NCI-H69 (cell line): ENCODE data around the gene PARP12.

Source experiments
- DNase-seq: peaks from one replicate; lab custom pipeline; 2025; lab: John Stamatoyannopoulos, UW

Gene PARP12

DNA sequence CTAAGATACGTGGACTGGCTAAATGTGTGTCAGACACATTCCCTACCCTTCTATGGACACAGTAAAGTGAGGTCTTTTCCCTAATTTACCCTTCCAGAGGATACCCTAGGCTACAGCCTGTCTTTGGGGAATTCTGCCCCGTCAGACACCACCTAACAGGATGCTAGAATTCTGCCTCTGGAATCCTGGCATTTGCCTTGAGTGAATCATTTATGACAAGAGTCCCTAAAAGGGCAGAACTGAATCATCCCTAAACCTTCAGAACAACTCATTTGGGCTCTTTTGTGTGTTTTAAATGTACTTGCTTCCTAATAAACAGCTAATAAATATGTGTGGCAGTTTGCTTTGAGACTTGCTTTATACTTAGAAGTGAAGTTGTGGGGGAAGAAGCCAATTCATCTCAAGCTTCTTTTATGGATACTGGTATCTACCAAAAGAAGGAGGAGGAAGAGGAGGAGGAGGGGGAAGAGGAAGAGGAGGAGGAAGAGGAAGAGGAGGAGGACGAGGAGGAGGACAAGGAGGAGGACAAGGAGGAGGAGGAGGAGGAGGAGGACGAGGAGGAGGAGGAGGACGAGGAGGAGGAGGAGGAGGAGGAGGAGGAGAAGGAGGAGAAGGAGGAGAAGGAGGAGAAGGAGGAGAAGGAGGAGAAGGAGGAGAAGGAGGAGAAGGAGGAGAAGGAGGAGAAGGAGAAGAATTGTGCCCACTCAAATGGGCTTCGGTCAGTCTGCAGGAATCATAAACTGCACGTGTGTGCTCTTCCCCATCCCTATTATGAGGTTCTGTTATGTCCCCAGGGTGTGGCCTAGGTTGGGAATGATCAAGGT, 27.1 kb downstream of the PARP12 start:
- DNase-seq: no peak

DNA sequence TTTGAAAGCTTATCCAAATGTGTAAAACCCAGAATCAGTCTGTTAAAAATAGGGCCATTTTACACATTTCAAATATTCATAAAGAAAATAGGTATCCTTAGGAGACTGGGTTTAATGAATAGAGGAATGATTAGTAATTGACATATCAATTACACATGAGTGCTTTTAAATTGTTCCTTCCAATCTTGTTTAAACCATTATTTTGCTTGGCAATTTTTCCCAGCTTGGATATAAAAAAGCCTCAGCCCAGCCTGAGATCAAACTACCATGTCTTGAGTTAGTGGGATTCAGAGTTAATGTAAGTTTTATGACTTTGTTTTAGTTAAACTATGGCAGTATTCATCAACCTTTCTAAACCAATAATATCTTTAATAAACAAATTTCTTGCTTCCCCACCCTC, 28.3 kb downstream of the PARP12 start:
- peak; percentile 43 for DNase-seq

DNA sequence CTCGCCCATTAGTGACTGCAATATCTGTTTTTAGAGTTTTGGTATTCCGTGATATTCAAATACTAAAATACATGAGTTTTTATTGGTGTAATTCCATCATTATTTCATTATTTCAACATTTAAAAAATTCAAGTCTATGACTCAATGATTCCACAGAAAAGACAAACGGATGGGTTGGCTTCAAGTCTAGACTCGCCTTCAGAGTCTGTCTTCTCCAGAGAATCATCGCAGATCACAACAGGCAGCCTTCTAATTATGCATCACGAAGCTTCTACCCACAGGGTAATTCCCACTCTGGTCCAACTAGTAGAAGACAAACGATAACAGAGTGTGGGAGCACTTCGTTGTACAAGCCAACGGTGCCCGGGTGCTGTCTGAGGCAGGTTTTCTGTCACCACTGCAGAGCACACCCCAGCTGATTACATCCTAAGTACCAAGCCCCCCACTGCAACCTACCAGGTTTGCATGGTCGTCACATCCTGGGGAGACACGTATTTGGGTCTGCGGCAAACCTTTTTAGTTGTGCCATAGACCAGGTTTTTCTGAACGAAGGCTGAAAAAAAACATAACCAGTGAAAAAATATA, 28.9 kb downstream of the PARP12 start:
- DNase-seq: no peak

DNA sequence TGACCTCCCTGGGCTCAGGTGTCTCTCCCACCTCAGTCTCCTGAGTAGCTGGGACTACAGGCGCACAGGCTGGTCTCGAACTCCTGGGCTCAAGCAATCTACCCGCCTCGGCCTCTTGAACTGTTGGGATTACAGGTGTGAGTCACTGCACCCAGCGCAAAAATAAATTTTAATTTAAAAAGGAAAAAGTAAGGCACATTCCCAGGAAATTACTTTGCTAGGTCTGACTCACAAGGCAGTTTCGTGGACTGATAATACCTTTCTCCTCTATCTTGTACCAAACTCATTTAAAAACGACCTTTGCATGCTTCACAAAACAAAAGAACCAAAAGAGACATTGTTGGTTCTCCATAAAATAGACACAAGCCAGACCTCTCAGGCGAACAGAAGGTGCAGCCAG, 29.7 kb downstream of the PARP12 start:
- no peak for DNase-seq

DNA sequence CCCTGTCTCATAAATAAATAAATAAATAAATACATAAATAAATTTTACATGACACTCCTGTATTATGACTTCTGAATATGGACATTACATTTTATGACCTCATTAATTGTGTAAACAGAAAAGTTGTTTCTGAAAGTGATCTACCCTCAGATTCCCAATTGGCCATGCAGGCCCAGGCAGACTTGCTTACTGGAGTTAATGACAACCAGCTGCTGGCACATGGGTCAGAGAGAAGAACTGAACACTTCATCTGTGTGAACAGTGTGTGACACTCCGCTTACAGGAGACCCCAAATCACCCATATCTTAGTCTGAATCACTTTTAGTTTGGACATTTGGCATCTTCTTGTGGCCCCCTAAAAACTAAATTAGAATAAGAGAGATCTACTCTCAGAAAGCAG, 31.4 kb downstream of the PARP12 start:
- DNase-seq: no peak

DNA sequence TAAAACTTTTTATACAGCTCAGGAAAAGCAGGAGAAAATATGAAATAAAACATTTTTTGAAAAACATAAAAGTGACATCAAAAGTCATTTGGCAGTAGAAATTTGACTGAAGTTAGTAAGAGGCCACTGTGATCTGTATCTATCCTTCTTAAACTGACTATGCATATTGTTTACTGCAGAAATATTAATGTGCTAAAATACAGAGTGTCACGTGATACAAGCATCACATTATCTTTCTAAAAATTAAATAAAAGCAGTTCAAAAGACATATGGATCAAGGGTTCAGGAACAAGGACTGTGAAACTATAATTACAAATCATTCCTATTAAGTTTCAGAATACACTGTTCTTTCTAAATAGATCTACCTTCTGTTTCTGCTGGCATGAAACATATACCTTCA, 33.7 kb downstream of the PARP12 start:
- no peak for DNase-seq

DNA sequence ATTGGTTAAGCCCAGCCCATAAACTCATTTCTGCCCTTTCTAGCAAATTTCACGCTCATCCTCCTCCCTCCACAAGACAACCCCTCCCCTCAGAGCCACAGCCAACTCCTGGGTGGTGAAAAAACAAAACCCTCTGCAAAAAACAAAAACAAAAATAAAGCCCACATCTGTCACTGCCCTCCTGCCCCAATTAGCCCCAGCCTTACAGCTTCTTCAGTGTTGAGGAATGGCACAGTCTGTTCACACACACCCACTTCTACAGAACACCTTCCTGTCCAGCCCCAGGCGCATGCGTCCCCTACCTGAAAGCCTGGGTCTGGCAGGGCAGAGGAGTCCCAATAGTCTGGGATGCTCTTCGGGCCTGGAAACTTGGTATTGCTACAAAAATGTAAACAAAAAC, 34.4 kb downstream of the PARP12 start:
- DNase-seq: no peak

DNA sequence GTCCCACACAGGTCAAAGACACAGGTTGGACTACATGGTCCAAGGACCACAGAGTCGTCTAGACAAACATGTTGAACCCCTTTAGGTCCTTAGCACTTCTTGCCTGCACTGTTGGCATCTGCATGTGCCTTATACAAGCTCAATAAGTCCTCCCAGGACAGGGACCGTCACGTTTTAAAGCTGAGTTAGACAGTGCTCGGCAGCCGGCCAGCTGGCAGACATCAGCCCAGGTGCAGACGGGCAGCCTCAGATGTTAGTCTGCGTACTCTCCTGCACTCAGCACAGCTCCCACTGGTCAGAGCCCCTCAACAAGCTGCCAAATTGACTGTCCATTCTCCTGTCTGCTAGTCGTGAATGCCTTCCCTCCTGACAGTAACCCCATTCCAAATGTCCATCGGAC, 34.9 kb downstream of the PARP12 start:
- peak; percentile 18 for DNase-seq

DNA sequence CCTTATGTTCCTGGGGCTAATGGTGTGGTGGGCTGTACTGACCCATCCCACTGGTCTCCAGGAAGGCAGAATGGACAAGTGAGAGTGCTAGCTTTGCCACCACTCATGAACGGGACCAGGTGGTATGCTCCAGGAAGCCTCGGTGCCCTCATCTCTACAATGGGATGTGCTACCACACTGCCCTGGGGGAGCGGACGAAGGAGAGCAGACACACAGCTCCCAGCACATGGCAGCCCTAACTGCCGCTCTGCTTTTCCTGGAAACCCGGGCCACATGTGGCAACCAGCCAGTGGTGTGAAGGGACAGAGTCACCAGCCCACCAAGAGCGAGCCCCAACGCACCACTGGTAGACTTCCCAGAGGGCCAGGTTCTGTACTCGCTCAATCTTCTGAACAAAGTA, 35.8 kb downstream of the PARP12 start:
- no peak for DNase-seq

DNA sequence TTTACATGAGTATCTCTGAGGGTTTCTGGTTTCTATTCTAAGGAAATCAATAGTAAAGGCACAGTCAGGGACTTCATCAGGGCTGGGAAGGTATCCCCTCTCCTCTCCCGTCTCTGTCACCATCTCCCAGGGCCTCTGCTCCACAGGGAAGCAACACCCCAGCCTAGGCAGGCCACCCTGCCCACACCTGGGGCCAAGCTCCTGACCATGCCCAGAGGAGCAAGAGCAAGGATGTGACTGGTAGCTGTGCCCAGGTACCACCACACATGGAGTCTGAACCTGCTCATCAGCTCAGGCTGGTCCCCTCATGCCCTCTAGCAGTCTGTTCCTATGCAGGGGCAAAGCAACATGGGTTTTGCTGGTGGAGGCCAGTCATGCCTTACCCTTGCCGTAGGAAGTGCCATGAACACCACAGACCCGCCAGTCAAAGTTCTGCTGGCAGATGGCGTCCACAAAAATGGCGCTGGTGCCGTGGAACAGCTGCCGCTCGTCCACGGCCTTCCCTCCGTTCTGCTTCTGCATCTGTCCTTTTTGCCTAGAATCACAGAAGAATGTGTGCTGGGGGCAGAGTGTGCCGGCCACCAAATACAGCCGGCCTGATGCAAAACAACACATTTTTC, 36.8 kb downstream of the PARP12 start:
- DNase-seq: no peak

DNA sequence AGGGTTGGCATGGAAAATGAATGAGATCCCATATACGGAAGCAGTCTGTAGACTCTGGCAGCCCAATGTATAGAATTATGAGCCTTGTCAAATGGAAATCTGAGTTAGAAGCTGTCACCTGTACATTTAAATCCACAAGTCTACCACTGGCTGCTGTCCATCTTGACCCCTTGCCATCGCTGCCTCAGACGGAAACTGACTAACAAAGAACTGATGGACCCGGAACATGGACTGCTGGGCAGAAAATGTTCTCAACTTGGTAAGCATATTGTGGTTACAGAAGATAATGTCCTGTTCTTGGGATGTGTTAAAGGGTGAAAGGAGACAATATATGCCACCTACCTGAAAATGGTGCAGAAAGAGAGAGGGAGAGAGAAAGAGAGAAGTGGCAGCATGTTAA, 37.5 kb downstream of the PARP12 start:
- no peak for DNase-seq

DNA sequence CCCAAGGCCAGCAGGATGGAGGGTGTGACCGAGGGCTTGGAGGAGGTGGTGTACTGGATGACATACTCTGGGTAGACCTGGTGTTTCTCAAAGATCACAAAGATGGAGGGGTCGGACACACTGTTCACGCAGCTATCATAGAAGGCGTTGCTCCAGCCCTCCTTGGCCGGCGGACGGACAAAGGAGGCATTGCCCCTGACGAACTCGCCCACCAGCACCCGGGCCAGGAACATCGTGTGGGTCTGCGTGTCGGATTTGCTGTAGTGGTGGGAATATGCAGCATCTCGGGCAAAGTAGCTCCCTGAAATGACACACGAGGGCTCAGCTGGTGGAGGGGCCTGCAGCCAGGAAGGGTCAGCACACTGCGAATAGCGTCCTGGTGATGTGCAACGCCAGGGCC, 38.2 kb downstream of the PARP12 start:
- no peak for DNase-seq

DNA sequence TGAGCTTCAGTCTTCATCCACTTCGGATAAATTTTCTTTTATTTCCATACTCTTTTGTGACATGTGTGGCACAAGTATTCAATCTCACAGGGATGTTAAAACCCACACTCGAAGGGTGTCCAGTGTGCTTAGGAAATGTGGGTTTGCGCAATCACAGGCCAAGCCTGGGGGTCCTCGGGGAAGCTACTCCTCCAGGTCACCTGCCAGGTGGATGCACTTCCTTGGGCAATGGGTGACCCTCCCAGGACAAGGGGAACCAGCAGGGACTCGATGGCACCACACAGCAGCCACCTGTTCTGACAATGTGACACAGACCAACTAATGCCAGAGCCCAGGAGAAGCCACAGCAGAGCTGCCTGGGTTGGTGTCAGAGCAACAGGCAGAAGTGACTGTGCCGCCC, 39.0 kb downstream of the PARP12 start:
- DNase-seq: no peak

DNA sequence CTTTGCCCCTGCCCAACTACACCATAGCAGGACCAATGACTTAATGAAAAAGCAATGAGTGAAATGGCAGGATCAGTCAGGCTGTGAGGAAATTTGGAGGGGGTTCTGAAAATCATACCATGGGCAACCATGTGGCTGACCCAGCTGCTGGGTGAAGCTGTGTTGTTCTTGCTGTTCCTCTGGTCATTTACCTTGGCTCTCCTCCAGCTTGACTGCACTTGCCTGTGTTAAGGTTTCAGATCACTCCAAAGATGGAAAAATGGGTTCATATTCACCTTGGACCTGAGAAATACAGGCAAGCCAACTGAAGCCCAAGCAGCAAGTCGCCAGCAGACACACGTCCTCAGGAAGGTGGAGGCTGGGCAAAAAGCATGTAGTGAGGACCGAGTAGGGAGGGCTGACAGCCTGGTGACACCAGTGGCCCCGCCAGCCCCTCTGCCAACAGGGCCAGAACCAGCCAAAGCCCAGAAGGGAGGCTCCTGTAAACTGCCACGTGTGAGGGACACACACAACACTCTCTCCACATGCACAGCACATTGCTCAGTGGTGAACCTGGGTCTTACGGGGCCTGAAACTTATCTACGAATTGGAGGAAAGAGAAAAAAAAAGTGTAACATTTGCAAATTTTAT, 40.1 kb downstream of the PARP12 start:
- peak; percentile 32 for DNase-seq

DNA sequence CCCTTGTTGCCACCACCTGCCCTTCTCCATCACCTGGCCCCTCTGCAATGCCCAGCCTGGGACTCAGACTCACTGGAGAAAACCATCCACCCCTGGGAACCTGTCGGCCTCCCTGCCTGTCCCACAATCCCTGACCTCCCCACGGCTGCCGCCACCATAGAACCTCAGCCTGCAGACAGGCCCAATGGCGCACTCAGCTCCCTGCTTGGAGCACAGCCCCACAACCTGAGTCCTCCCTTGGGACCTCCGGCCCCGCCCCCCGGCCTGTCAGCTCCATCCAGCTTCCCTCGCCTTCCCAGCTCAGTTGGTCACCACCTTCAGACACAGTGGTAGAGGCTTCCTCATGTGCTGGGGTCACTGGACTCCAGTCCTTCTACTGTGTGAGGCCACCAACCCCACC, 41.1 kb downstream of the PARP12 start:
- DNase-seq: no peak

DNA sequence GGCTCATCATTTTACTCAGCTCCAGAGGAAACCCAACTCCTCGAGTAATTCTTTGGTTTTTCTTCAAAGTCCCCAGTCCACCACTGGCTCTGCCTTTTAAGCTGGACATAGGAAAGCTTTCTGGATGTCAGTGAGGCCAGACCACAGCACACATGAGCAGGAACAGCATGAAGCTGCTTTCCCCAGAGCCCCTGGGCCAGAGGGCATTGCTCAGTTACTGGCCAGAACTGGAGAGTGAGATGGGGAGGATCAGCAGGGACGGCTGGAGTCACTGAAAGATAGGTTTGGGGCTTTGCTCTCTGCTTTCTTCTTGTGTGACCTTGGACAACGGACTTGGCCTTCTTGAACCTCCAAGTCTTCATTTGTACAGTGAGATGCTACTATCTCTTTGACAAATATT, 43.1 kb downstream of the PARP12 start:
- no peak for DNase-seq

DNA sequence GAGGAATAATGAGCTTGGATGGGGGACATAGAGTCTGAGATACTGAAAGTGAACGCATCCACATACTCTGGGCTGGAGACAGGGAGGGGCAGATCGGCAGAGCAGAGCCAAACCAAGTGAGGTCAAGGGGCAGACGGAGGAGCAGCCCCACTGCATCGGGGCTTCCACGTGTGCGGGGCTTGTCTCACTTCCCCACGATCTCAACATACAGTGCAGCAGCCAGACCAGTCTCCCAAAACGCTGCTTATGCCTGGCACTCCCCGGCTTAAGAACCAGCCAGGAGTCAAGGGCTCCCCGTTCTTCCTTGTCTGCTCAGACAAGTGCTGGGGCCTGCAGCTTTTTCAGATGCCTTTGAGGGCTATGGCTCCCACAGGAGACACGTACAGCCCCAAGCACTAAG, 43.6 kb downstream of the PARP12 start:
- DNase-seq: no peak

DNA sequence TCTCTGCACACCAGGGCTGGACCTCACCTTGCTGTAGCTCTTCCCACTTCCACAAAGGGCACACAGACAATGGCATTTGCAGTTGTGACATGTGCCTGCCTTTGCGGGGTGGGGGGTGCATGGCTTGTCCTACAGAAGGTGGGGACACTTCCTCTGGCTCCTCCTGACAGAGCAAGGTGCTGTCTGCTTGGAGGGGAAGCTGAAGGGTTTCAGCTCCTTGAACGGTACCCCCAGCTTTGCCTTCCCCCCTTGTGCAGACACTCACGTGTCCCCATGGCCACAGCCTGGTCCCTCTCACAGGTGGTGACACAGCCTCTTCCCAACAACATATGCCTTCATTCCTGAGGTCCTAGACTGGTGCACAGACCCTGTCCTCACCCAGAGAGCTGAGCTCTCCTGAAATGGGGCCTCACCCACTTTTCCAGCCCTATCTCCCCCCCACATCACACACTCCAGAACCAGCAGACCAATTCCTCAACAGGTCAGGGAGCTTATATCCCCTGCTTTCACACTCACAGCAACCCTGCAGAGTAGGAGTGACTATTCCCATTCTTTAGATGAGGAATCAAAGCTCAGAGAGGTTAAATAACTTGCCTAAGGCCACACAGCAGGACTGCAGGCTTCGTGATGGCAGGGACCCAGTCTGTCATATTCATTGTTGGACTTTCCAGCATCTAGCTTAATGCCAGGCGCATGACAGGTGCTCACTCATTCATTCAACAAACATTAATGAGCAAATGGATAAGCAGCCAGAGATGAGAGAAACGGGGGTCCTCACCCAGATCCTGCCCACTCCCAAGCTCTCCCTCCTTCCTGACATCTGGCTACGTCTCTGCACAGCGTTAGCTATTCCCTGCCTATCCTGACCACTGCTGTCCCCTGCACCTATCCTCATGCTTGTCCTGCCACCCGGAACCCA, 44.4 kb downstream of the PARP12 start:
- no peak for DNase-seq

DNA sequence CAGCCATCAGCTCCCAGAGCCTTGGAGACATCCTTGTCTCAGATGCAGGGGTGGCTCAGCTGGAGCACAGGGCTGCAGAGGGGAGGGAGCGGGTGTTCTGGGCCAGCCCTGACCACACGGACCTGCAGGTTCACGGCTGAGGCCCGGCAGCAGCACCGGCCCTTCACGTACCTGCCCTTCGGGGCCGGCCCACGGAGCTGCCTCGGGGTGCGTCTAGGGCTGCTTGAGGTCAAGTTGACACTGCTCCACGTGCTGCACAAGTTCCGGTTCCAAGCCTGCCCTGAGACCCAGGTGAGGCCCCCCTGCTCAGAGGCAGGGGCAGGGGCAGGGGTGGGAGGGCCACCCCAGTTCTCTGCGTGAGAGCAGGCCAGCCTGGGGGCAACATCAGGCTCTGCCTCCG, 45.2 kb downstream of the PARP12 start:
- DNase-seq: no peak

DNA sequence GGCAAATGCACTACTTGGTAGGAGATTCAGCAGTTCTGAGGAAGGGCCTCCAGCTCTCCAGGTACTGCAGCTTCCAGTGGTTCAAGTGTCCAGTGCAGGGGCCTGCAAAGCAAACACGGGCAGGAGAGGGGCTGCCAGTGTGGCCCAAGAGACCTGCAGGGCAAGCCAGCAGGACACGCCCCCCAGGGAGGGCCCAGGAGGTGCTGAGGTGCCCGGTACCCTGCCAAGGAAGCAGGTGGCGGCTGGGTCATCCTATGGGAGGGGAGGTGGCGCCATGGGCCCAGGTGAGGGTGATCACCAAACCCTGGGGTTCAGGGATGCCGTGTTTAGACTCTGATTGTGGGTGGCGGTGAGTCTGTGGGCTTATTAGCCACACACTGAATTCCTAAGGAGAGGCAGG, 45.7 kb downstream of the PARP12 start:
- DNase-seq: no peak

DNA sequence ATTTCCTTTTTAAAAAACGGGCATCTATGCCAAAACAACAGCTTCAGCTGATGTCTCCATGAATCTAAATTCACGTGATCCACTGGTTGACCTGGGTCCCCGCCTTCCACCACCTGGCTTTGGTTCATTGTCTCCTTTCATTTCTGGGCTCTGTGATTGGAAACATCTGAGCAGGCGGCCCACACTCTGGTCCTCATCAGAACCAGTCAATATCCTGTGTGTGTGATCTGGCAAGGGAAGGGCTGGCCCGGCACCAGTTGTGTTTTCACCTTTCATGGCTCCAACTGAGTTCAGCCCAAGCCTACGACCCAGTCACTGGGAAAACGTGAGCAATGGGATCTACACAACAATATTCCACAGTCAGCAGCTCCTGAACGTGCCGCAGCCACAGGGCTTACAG, 46.2 kb downstream of the PARP12 start:
- no peak for DNase-seq

DNA sequence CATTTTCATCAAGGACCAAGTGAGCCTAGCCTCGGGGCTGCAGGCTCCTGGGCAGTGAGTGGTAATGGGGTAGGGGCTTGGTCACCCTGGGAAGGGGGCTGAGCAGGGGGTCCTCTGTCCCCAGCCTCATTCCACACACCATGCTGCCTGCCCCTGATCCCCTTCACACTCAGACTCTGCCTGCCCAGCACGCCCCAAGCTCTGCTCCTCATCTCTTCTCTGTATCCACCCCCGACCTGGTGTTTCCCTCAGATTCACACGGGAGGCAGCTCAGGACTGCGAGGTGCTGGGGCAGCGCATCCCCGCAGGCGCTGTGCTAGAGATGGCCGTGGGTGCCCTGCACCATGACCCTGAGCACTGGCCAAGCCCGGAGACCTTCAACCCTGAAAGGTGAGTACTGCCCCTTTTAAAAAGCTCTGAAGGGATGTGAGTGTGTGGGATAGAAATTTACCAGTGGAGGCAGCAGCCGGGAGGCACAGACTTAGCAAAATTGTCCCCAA, 47.2 kb downstream of the PARP12 start:
- DNase-seq: no peak
